PC-3 (cell line): Measurements from ENCODE around the gene LGALS9.
"Not testable (repeated sequence)": the region's sequence is repeated elsewhere in the genome, so short reads cannot be mapped to it uniquely, and the experiment has no call there.

ENCODE experiments used
- EZH2 ChIP-seq: fragments of 300-600 bp; sonication (generic); IDR thresholded peaks from one replicate; pipeline ENCODE4 v1.6.1; 2017; ENCODE audit warnings: antibody characterized with exemption, mild to moderate bottlenecking, low read length; ENCODE audit not compliant: unreplicated experiment
- EZH2phosphoT487 ChIP-seq: fragments of 300-600 bp; sonication (generic); IDR thresholded peaks from 2 replicates; pipeline ENCODE4 v1.6.1; 2018; ENCODE audit warnings: mild to moderate bottlenecking, antibody characterized with exemption, low read length, borderline replicate concordance
- TF ChIP-seq, protein P1 (sequence below): fragments of 300-600 bp; sonication (generic); conservative IDR thresholded peaks from 2 replicates; pipeline ENCODE4 v1.5.1; 2017; ENCODE audit warnings: antibody characterized with exemption, low read depth, mild to moderate bottlenecking, low read length

DNA sequence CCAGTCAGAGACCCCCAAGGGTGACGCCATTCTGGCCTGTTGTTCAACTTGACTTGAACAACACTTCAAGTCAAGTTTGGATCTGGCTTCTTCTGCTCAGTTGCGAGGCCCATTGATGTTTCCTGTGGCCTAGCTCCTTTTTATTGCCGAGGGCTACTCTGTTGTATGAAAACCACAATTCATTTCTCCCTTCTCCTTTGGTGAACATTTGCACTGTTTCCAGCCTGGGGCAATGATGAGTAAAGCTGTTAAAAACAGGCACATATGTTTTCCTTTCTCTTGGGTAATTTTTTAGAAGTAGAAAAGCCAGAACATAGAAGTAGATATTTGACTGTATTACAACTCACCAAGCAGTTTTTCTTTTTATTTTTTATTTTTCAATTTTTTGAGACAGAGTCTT, 1.7 kb upstream of the LGALS9 start:
- TF ChIP-seq EZH2, EZH2phosphoT487: not testable (repeated sequence)
- TF ChIP-seq, protein P1, sequence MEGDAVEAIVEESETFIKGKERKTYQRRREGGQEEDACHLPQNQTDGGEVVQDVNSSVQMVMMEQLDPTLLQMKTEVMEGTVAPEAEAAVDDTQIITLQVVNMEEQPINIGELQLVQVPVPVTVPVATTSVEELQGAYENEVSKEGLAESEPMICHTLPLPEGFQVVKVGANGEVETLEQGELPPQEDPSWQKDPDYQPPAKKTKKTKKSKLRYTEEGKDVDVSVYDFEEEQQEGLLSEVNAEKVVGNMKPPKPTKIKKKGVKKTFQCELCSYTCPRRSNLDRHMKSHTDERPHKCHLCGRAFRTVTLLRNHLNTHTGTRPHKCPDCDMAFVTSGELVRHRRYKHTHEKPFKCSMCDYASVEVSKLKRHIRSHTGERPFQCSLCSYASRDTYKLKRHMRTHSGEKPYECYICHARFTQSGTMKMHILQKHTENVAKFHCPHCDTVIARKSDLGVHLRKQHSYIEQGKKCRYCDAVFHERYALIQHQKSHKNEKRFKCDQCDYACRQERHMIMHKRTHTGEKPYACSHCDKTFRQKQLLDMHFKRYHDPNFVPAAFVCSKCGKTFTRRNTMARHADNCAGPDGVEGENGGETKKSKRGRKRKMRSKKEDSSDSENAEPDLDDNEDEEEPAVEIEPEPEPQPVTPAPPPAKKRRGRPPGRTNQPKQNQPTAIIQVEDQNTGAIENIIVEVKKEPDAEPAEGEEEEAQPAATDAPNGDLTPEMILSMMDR: not testable (repeated sequence)
